K562 (cell line): Measurements from ENCODE around the gene CCN2. TPM values are rescaled to one million over a fixed set of nuclear protein-coding genes. Genes with fewer than 3 reads are reported as not detected.

Experiments
- ATAC-seq: fragments of 200-7000 bp; cut with Tn5 transposase; 3 replicates; pipeline ENCODE4 v1.9.1; 2020; ENCODE audit warnings: moderate library complexity
- BruUV-seq: library from RNA; stranded (reverse); fragments of 400-500 nt; replicated peaks from 2 replicates; lab custom pipeline; 2021; lab: Mats Ljungman, UMichigan
- CTCF ChIA-PET: fragments of 300-600 bp; formaldehyde crosslinking; extraction: SDS; loops from one replicate; lab custom pipeline; 2021; ENCODE audit warnings: low intra/inter-chr PET ratio; lab: Yijun Ruan, JAX
- POLR2A ChIA-PET: fragments of 300-600, 350-650 bp; sonication (Branson Sonifier 250); formaldehyde crosslinking; extraction: SDS; loops from one replicate; lab custom pipeline; 2021; ENCODE audit warnings: antibody characterized with exemption, inconsistent platforms; lab: Yijun Ruan, JAX
- DNase-seq, 4 experiments: peaks; one replicate each; pipeline versions ENCODE4 v3.0.0 to v3.0.0-alpha.2; 2011 to 2018; ENCODE audit warnings: low spot score in 3 of 4, mixed read lengths in 3 of 4; ENCODE audit errors: extremely low read depth in 1 of 4
- FAIRE-seq: peaks from 2 replicates; lab custom pipeline; 2011; peaks lifted over from hg19 to GRCh38; lab: Jason Lieb, UNC
- H2AFZ ChIP-seq: 2 replicates; pipeline ENCODE4 v1.6.0; 2011; ENCODE audit warnings: low read depth, low read length, control low read depth, inconsistent platforms
- H3K27ac ChIP-seq: fragments of 200-600 bp; 3 replicates; pipeline ENCODE4 v1.8.0; 2011; ENCODE audit warnings: low read depth, mild to moderate bottlenecking, control low read depth, inconsistent platforms, low read length, moderate library complexity, mixed read lengths; ENCODE audit errors: extremely low read depth
- H3K27me3 ChIP-seq, 2 experiments: fragments of 300-600 bp in 1 of 2; 2 replicates in 1 of 2; 3 replicates in 1 of 2; pipeline versions ENCODE4 v1.6.0 to v1.8.0; 2011; ENCODE audit warnings: inconsistent platforms in 2 of 2, low read length in 2 of 2, mild to moderate bottlenecking in 1 of 2, mixed read lengths in 1 of 2, moderate library complexity in 1 of 2; ENCODE audit not compliant: control insufficient read depth in 2 of 2, insufficient read depth in 2 of 2
- H3K36me3 ChIP-seq: fragments of 300-600 bp; 3 replicates; pipeline ENCODE4 v1.8.0; 2011; ENCODE audit warnings: mild to moderate bottlenecking, low read length, inconsistent platforms; ENCODE audit not compliant: control insufficient read depth, insufficient read depth
- H3K4me1 ChIP-seq, 2 experiments: fragments of 200-600 bp in 1 of 2; replicated peaks in 1 of 2; 2 replicates in 1 of 2; 3 replicates in 1 of 2; pipeline versions ENCODE4 v1.5.1 to v1.8.0; 2011; ENCODE audit warnings: inconsistent platforms in 2 of 2, low read length in 2 of 2, mild to moderate bottlenecking in 1 of 2, mixed read lengths in 1 of 2, moderate library complexity in 1 of 2; ENCODE audit not compliant: control insufficient read depth in 2 of 2, insufficient read depth in 2 of 2
- H3K4me2 ChIP-seq: 2 replicates; pipeline ENCODE4 v1.6.1; 2011; ENCODE audit warnings: low read length, control low read depth, inconsistent platforms, mixed read lengths; ENCODE audit not compliant: insufficient read depth
- H3K4me3 ChIP-seq: fragments of 200-600 bp; sonication (generic), shearing (Covaris generic); 2 replicates; pipeline ENCODE4 v1.5.1; 2016; ENCODE audit warnings: control low read depth, inconsistent platforms
- H3K79me2 ChIP-seq: fragments of 200-600 bp; 3 replicates; pipeline ENCODE4 v1.8.0; 2011; ENCODE audit warnings: low read length, inconsistent platforms; ENCODE audit not compliant: control insufficient read depth, insufficient read depth
- H3K9ac ChIP-seq, 2 experiments: 2 replicates each; pipeline versions ENCODE4 v1.6.0 to v1.6.1; 2011; ENCODE audit warnings: low read depth in 2 of 2, low read length in 2 of 2, control low read depth in 1 of 2, inconsistent platforms in 1 of 2, mild to moderate bottlenecking in 1 of 2, mixed read lengths in 1 of 2; ENCODE audit not compliant: insufficient read depth in 1 of 2
- H3K9me1 ChIP-seq: one replicate; pipeline ENCODE4 v1.6.0; 2011; ENCODE audit warnings: inconsistent platforms, mild to moderate bottlenecking, low read length, moderate library complexity; ENCODE audit not compliant: control insufficient read depth, insufficient read depth
- H3K9me3 ChIP-seq: replicated peaks from 2 replicates; pipeline ENCODE4 v1.5.1; 2011; ENCODE audit warnings: low read depth, low read length, inconsistent platforms; ENCODE audit not compliant: control insufficient read depth, insufficient read depth
- H4K20me1 ChIP-seq: replicated peaks from 2 replicates; pipeline ENCODE4 v1.6.1; 2011; ENCODE audit warnings: low read length, inconsistent platforms, mixed read lengths; ENCODE audit not compliant: control insufficient read depth, insufficient read depth
- CREM ChIP-seq: IDR thresholded peaks from 2 replicates; pipeline ENCODE4 v1.6.1; 2014; ENCODE audit warnings: antibody characterized with exemption, low read depth
- ESRRA ChIP-seq: fragments of 450-650 bp; IDR thresholded peaks from 2 replicates; pipeline ENCODE4 v1.6.1; 2014; ENCODE audit warnings: low read depth, mild to moderate bottlenecking, moderate library complexity, borderline replicate concordance
- MAFF ChIP-seq: IDR thresholded peaks from 2 replicates; pipeline ENCODE4 v1.6.1; 2012; ENCODE audit warnings: low read length, improper control_type of control experiment
- ZNF639 ChIP-seq, 2 experiments: fragments of 200-800 bp in 1 of 2; sonication (Bioruptor generic) in 1 of 2; sonication (generic) in 1 of 2; formaldehyde crosslinking in 1 of 2; IDR thresholded peaks in 1 of 2; conservative IDR thresholded peaks in 1 of 2; 2 replicates each; pipeline versions ENCODE4 v1.5.0 to v1.6.1; 2016 to 2020; ENCODE audit warnings: missing compliant biosample characterization in 1 of 2, missing genetic modification characterization in 1 of 2, missing genetic modification reagents in 1 of 2
- ZNF696 ChIP-seq: fragments of 250-450 bp; sonication (Bioruptor Pico); conservative IDR thresholded peaks from 2 replicates; pipeline ENCODE4 v1.4.0; 2020; ENCODE audit warnings: mild to moderate bottlenecking, moderate library complexity
- WGBS: fragments of 100-300 bp; shearing (Covaris generic); methylation state at CpG from one replicate; pipeline ENCODE4 v1.1.6; 2016; ENCODE audit warnings: low coverage, mixed read lengths; ENCODE audit not compliant: insufficient coverage; ENCODE audit errors: missing lambda C conversion rate; 5-methylcytosine and 5-hydroxymethylcytosine counted together
- in situ Hi-C: fragments of 300-500 bp; cut with MboI; formaldehyde crosslinking; loops from 4 replicates; pipeline ENCODE4 v1.15.0; 2018; ENCODE audit warnings: inconsistent platforms, mixed read lengths
- intact Hi-C: fragments of 100-400 bp; cut with micrococcal nuclease; formaldehyde crosslinking; loops from 2 replicates; pipeline ENCODE4 v1.14.2; 2022
- polyA plus RNA-seq, 8 experiments: library from polyadenylated mRNA; depleted of rRNA in 4 of 8; stranded (reverse) in 5 of 8; unstranded in 3 of 8; fragments of >200 nt; fragmentation: Nextera tagmentation in 2 of 8; fragmentation: Illumina TruSeq in 1 of 8; extraction: Ambion mirVana in 2 of 8; extraction: Trizol in 1 of 8; gene quantifications; 2 replicates each; pipeline versions ENCODE4 v1.2.1 to v1.2.3, GENCODE V29; 2011 to 2014; ENCODE audit warnings: inconsistent platforms in 1 of 8, missing spikeins in 1 of 8
- total RNA-seq, 7 experiments: library from RNA; depleted of rRNA in 6 of 7; stranded (reverse); fragments of >200 nt in 6 of 7; fragmentation: Illumina TruSeq in 2 of 7; extraction: Trizol in 2 of 7; gene quantifications; 2 replicates each; pipeline versions ENCODE4 v1.2.1 to v1.2.3, GENCODE V29; 2011 to 2021; ENCODE audit warnings: low replicate concordance in 1 of 7
- TF ChIP-seq, protein P1 (sequence below), 2 experiments: IDR thresholded peaks; 2 replicates each; pipeline ENCODE4 v1.6.1; 2012; ENCODE audit warnings: improper control_type of control experiment in 2 of 2, low read depth in 2 of 2, low read length in 2 of 2, borderline replicate concordance in 1 of 2
- TF ChIP-seq, protein P2 (sequence below), 2 experiments: IDR thresholded peaks in 1 of 2; conservative IDR thresholded peaks in 1 of 2; 2 replicates each; pipeline ENCODE4 v1.6.1; 2016; ENCODE audit warnings: low read depth in 2 of 2, mild to moderate bottlenecking in 1 of 2, missing compliant biosample characterization in 1 of 2, missing genetic modification characterization in 1 of 2, moderate library complexity in 1 of 2

Gene CCN2
- total and polyA plus RNA-seq, 9 of the 15 experiments (the other 6 are each of a cell fraction or from before 2014, with no cell fraction given): 0.40 TPM; not detected in 8

GRCh38 chr6:131972741-131973140, 21.6 kb upstream of the CCN2 start:
- Histone ChIP-seq H3K4me1 (no peaks in the 10 kb centered on the region), H3K9ac (no peak overlapping the region), H3K9me3 (no peaks in the 10 kb centered on the region), H3K27me3 (no peaks in the 10 kb centered on the region), H3K36me3 (no peaks in the 10 kb centered on the region), H4K20me1 (no peaks in the 10 kb centered on the region), H3K4me2 (no peak overlapping the region), H3K79me2 (no peaks in the 10 kb centered on the region), H3K4me3 (no peak overlapping the region), H3K9me1 (no peaks in the 10 kb centered on the region), H3K27ac (no peak overlapping the region), H2AFZ (no peak overlapping the region)
- CTCF ChIA-PET: no interaction called here
- DNase-seq (no peak), ATAC-seq (no peak), FAIRE-seq (no peak)
- no TSS peak for BruUV-seq
- intact Hi-C loops: no loop called here
- in situ Hi-C loops: no loop called here
- no peak for TF ChIP-seq ESRRA
- no peak for TF ChIP-seq CREM
- no peak for TF ChIP-seq MAFF
- POLR2A ChIA-PET: no interaction called here
- WGBS: 0% methylated on average over 2 of the region's 2 CpGs

GRCh38 chr6:131970076-131970859, 19.1 kb upstream of the CCN2 start:
- DNase-seq: no peak
- no peak overlapping the region for H3K27ac ChIP-seq
- in situ Hi-C loops (no loop called here), intact Hi-C loops (no loop called here)
- no peak for ATAC-seq
- H3K36me3 ChIP-seq: no peaks in the 10 kb centered on the region
- no peaks in the 10 kb centered on the region for H3K9me3 ChIP-seq
- no peaks in the 10 kb centered on the region for H3K79me2 ChIP-seq
- H3K9ac ChIP-seq: no peak overlapping the region
- H3K27me3 ChIP-seq: no peaks in the 10 kb centered on the region
- H3K9me1 ChIP-seq: no peaks in the 10 kb centered on the region
- POLR2A ChIA-PET: no interaction called here
- FAIRE-seq: no peak
- no peaks in the 10 kb centered on the region for H3K4me1 ChIP-seq
- H3K4me2 ChIP-seq: no peak overlapping the region
- CTCF ChIA-PET: no interaction called here
- no TSS peak for BruUV-seq
- H4K20me1 ChIP-seq: no peaks in the 10 kb centered on the region
- 0% methylated on average over 2 of the region's 2 CpGs for WGBS
- no peak overlapping the region for H3K4me3 ChIP-seq
- H2AFZ ChIP-seq: no peak overlapping the region
- TF ChIP-seq ZNF639 (CRISPR knock-in tag; conservative IDR thresholded peaks at IDR 0.05 in 1 of 2, IDR thresholded peaks at IDR 0.05 in 1 of 2) (no peak), ZNF696 (CRISPR knock-in tag) (no peak)
- TF ChIP-seq, protein P1, sequence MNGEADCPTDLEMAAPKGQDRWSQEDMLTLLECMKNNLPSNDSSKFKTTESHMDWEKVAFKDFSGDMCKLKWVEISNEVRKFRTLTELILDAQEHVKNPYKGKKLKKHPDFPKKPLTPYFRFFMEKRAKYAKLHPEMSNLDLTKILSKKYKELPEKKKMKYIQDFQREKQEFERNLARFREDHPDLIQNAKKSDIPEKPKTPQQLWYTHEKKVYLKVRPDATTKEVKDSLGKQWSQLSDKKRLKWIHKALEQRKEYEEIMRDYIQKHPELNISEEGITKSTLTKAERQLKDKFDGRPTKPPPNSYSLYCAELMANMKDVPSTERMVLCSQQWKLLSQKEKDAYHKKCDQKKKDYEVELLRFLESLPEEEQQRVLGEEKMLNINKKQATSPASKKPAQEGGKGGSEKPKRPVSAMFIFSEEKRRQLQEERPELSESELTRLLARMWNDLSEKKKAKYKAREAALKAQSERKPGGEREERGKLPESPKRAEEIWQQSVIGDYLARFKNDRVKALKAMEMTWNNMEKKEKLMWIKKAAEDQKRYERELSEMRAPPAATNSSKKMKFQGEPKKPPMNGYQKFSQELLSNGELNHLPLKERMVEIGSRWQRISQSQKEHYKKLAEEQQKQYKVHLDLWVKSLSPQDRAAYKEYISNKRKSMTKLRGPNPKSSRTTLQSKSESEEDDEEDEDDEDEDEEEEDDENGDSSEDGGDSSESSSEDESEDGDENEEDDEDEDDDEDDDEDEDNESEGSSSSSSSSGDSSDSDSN (IDR thresholded peaks at IDR 0.05; ENCODE audit: borderline replicate concordance in 1 of 2, low read depth in 2 of 2, low read length in 2 of 2): no peak
- TF ChIP-seq, protein P2, sequence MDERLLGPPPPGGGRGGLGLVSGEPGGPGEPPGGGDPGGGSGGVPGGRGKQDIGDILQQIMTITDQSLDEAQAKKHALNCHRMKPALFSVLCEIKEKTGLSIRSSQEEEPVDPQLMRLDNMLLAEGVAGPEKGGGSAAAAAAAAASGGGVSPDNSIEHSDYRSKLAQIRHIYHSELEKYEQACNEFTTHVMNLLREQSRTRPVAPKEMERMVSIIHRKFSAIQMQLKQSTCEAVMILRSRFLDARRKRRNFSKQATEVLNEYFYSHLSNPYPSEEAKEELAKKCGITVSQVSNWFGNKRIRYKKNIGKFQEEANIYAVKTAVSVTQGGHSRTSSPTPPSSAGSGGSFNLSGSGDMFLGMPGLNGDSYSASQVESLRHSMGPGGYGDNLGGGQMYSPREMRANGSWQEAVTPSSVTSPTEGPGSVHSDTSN (CRISPR knock-in tag; IDR thresholded peaks at IDR 0.05; ENCODE audit: low read depth): no peak
- TF ChIP-seq, protein P2 (tag; conservative IDR thresholded peaks at IDR 0.05; ENCODE audit: low read depth): no peak
